Smooth muscle cell (in vitro differentiated cells): ENCODE measurements around the gene CCDC146. TPM values are rescaled to one million over a fixed set of nuclear protein-coding genes. Genes with fewer than 3 reads are reported as not detected.
"Not testable (repeated sequence)": the region's sequence is repeated elsewhere in the genome, so short reads cannot be mapped to it uniquely, and the experiment has no call there.

ENCODE experiments used
- DNase-seq: peaks from one replicate; lab custom pipeline; 2025; ENCODE audit not compliant: unreplicated experiment; lab: John Stamatoyannopoulos, UW
- H2AFZ ChIP-seq: fragments of 200-600 bp; sonication (generic); 2 replicates; pipeline ENCODE4 v1.6.0; 2016; ENCODE audit warnings: antibody characterized with exemption, low read depth, mild to moderate bottlenecking
- H3F3A ChIP-seq: fragments of 200-600 bp; sonication (generic); 2 replicates; pipeline ENCODE4 v1.6.0; 2017; ENCODE audit warnings: antibody characterized with exemption, low read depth
- H3K27ac ChIP-seq: fragments of 200-600 bp; sonication (generic); 2 replicates; pipeline ENCODE4 v1.5.1; 2016; ENCODE audit warnings: low read depth, mild to moderate bottlenecking
- H3K27me3 ChIP-seq: fragments of 200-600 bp; sonication (generic); 2 replicates; pipeline ENCODE4 v1.6.1; 2016; ENCODE audit warnings: low read depth, mild to moderate bottlenecking
- H3K36me3 ChIP-seq: fragments of 200-600 bp; sonication (generic); 2 replicates; pipeline ENCODE4 v1.5.1; 2016; ENCODE audit warnings: low read depth
- H3K4me1 ChIP-seq: fragments of 200-600 bp; sonication (generic); 2 replicates; pipeline ENCODE4 v1.5.1; 2016; ENCODE audit warnings: low read depth
- H3K4me2 ChIP-seq: fragments of 200-600 bp; sonication (generic); 2 replicates; pipeline ENCODE4 v1.6.0; 2016; ENCODE audit warnings: mild to moderate bottlenecking
- H3K4me3 ChIP-seq: fragments of 200-600 bp; sonication (generic); 2 replicates; pipeline ENCODE4 v1.5.1; 2016; ENCODE audit warnings: mild to moderate bottlenecking
- H3K79me2 ChIP-seq: fragments of 200-600 bp; sonication (generic); 2 replicates; pipeline ENCODE4 v1.6.0; 2016; ENCODE audit warnings: low read depth, mild to moderate bottlenecking
- H3K9ac ChIP-seq: fragments of 200-600 bp; sonication (generic); 2 replicates; pipeline ENCODE4 v1.6.0; 2016; ENCODE audit warnings: low read depth
- H3K9me3 ChIP-seq: fragments of 200-600 bp; sonication (generic); replicated peaks from 2 replicates; pipeline ENCODE4 v1.5.1; 2016; ENCODE audit warnings: low read depth
- H4K20me1 ChIP-seq: fragments of 200-600 bp; sonication (generic); 2 replicates; pipeline ENCODE4 v1.6.0; 2016; ENCODE audit warnings: low read depth
- WGBS: methylation state at CpG from one replicate; pipeline ENCODE4 v1.1.7; 2016; ENCODE audit warnings: low lambda C conversion rate; 5-methylcytosine and 5-hydroxymethylcytosine counted together
- polyA plus RNA-seq: library from polyadenylated mRNA; unstranded; fragments of >200 nt; fragmentation: Nextera tagmentation; extraction: Ambion mirVana; gene quantifications from 2 replicates; pipeline ENCODE4 v1.2.1, GENCODE V29; 2016
- total RNA-seq: library from RNA; depleted of rRNA; stranded (reverse); fragments of >200 nt; gene quantifications from 2 replicates; pipeline ENCODE4 v1.2.3, GENCODE V29; 2014
- TF ChIP-seq, protein P1 (sequence below): fragments of 200-600 bp; sonication (generic); IDR thresholded peaks from 2 replicates; pipeline ENCODE4 v1.5.1; 2017; ENCODE audit warnings: borderline replicate concordance, mild to moderate bottlenecking, antibody characterized with exemption; ENCODE audit not compliant: insufficient read depth, poor library complexity, severe bottlenecking

CCDC146 gene
- total and polyA plus RNA-seq, 2 experiments from 2014 or later, result 0.77 to 7.3 TPM

DNA sequence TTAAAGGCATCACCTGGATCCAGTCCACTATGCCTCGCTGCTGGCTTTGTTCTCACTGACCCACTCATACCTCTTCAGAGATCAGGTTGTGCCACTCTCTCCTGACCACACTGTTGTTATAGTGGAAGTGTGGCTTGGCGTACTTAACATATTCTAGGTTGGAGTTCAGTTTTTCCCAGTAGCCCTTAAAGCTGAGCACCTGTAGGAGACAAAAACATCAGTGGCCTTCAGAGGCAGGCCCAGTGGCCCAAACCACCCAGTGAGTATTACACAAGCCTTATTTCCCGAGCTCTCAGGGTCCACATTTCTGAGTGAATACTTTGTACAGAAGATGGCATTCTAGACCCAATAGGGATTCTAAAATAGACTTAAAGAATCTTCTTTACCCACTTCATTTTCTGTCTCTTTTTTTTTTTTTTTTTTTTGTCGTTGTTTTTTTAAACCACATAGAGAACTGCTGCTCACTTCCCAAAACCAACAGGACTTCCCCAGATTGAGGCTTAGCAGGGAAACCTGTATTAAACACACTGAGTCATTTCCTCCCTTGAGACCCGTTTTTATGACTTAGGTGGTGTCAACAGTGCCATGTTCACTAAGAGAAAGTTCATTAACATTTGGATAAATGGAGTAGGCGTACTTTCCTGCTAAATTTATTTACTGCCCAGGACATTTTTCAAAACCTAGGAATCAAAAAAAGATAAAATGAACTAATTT lies 207.9 kb downstream of the CCDC146 start:
- Histone ChIP-seq H3K36me3 (no peaks in the 10 kb centered on the region), H3K9me3 (no peaks in the 10 kb centered on the region), H3K4me2 (no peak overlapping the region), H4K20me1 (no peaks in the 10 kb centered on the region), H3K27me3 (no peaks in the 10 kb centered on the region), H3K4me1 (no peaks in the 10 kb centered on the region), H3K4me3 (no peak overlapping the region), H3K79me2 (no peaks in the 10 kb centered on the region), H3F3A (no peaks in the 10 kb centered on the region), H3K27ac (no peak overlapping the region), H2AFZ (no peak overlapping the region), H3K9ac (no peak overlapping the region)
- DNase-seq, result no peak
- TF ChIP-seq, protein P1, sequence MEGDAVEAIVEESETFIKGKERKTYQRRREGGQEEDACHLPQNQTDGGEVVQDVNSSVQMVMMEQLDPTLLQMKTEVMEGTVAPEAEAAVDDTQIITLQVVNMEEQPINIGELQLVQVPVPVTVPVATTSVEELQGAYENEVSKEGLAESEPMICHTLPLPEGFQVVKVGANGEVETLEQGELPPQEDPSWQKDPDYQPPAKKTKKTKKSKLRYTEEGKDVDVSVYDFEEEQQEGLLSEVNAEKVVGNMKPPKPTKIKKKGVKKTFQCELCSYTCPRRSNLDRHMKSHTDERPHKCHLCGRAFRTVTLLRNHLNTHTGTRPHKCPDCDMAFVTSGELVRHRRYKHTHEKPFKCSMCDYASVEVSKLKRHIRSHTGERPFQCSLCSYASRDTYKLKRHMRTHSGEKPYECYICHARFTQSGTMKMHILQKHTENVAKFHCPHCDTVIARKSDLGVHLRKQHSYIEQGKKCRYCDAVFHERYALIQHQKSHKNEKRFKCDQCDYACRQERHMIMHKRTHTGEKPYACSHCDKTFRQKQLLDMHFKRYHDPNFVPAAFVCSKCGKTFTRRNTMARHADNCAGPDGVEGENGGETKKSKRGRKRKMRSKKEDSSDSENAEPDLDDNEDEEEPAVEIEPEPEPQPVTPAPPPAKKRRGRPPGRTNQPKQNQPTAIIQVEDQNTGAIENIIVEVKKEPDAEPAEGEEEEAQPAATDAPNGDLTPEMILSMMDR, result no peak
- WGBS, result 68% methylated on average over 6 of the region's 6 CpGs

DNA sequence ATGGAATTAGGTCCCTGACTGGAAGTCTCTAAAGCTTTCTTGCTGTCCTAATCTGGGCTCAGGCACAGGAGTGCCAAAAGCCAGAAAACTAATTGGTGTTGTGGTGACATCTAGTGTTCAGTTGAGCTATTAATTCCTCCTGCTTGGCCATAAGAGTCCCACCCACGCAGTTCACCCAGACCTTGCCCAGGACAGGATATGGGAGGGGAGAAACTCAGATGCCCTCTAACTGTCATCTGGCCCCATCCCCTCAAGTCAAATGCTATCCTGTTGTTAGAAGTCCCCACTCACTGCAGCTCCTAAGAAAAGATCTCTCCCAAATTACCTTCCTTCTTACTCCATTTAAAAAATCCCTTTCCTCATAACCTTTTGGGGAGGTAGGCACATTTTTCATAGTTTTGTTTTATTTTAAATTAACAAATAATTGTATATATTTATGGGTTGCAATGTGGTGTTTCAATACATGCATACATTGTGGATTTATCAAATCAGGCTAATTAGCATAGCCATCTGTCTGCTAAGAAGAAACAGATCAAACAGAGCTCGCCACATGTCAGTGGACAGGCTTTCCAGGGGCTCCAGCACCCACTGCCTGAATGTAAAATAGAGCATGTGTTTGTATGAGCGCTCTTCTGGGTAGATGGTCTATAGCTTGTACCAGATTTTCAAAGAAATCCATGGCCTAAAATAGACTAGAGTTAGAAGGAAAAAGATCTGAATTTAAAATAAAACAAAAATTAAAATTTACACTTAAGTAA lies 209.7 kb downstream of the CCDC146 start:
- WGBS, result 58% methylated on average over 3 of the region's 3 CpGs
- TF ChIP-seq, protein P1, result peak; percentile 67
- H3K4me2 ChIP-seq, result no peak overlapping the region
- no peaks in the 10 kb centered on the region for H3K4me1 ChIP-seq
- no peak overlapping the region for H2AFZ ChIP-seq
- no peak overlapping the region for H3K9ac ChIP-seq
- H3K79me2 ChIP-seq, result no peaks in the 10 kb centered on the region
- H3K4me3 ChIP-seq, result no peak overlapping the region
- no peaks in the 10 kb centered on the region for H3K9me3 ChIP-seq
- no peak overlapping the region for H3K27ac ChIP-seq
- H3K36me3 ChIP-seq, result no peaks in the 10 kb centered on the region
- no peaks in the 10 kb centered on the region for H3F3A ChIP-seq
- H4K20me1 ChIP-seq, result no peaks in the 10 kb centered on the region
- DNase-seq, result peak; percentile 5
- no peaks in the 10 kb centered on the region for H3K27me3 ChIP-seq

DNA sequence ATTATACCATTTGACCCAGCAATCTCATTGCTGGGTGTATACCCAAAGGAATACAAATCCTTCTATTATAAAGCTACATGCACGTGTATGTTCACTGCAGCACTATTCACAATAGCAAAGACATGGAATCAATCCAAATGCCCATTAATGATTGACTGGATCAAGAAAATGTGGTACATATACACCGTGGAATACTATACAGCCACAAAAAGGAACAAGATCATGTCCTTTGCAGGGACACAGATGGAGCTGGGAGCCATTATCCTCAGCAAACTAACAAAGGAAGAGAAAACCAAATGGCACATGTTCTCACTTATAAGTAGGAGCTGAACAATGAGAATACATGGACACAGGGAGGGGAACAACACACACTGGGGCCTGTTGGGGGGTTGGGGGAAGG lies 211.6 kb downstream of the CCDC146 start:
- 91% methylated on average over 2 of the region's 2 CpGs for WGBS
- not testable (repeated sequence) for H3K9me3 ChIP-seq, H3K27me3 ChIP-seq, H3K9ac ChIP-seq, H3K27ac ChIP-seq, H2AFZ ChIP-seq, H4K20me1 ChIP-seq, DNase-seq, H3K36me3 ChIP-seq, H3K79me2 ChIP-seq, H3K4me1 ChIP-seq, H3K4me3 ChIP-seq, H3K4me2 ChIP-seq, H3F3A ChIP-seq

DNA sequence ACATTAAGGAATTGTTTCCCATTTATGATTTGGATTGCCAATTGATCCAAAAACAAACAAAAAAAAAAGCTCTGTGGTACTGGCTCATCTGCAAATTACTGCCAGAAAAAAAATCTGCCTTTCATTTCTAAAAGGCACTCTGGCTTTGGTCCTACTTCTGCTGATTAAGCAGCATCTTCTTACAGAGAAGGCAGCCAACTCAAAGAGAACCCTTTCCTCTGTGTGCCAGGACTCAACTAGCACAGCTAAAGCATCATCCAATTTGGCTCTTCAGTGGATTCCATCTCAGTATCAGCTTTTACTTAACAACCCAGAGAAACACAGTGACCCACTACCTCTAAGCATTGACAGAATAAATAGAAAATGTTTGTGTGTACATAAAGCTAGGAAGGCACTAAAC lies 213.2 kb downstream of the CCDC146 start:
- no peaks in the 10 kb centered on the region for H4K20me1 ChIP-seq
- H3K9ac ChIP-seq, result no peak overlapping the region
- H3F3A ChIP-seq, result no peaks in the 10 kb centered on the region
- H3K4me1 ChIP-seq, result no peaks in the 10 kb centered on the region
- no peak for DNase-seq
- H2AFZ ChIP-seq, result no peak overlapping the region
- no peak overlapping the region for H3K27ac ChIP-seq
- H3K79me2 ChIP-seq, result no peaks in the 10 kb centered on the region
- no peak overlapping the region for H3K4me2 ChIP-seq
- no peaks in the 10 kb centered on the region for H3K9me3 ChIP-seq
- H3K36me3 ChIP-seq, result no peaks in the 10 kb centered on the region
- no peak overlapping the region for H3K4me3 ChIP-seq
- TF ChIP-seq, protein P1, result no peak
- H3K27me3 ChIP-seq, result no peaks in the 10 kb centered on the region
